GM11168 (cell line): ENCODE data around the gene DOLK.

Experiments
- in situ Hi-C: fragments of 300-500 bp; cut with MboI; formaldehyde crosslinking; loops from one replicate; pipeline ENCODE4 v1.12.0; 2022; ENCODE audit warnings: low sequenced_read_pairs; ENCODE audit not compliant: unreplicated experiment

Gene DOLK

DNA sequence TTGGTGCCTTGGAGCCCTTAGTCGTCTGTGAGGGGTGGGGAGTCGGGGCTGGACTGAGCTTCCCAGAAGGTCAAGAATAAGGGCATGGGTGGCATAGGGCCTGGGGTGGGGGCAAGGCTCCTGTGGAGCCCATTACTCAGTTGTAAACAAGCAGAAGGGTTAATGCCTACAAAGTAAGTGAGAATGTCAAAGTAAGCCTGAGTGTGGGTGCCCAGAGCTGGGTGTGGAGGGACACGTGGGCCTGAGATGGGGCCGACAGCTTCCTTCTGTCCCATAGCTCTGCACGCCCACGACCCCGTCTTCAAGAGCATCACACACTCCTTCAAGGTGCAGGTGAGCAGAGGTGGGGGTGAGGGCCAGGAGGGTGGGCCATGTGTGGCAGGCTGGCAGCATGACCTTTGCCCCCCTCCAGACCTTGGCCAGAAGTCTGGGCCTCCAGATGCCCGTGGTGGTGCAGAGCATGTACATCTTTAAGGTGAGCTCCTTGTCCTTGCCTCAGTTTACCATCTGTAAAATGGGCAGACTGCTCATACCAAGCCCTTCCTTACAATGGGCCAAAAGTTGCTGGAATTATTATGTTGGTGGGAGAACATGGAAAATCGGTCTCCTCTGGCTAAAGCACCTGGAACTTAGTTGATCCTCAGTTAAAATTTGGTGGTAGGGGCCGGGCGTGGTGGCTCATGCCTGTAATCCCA lies 11.1 kb downstream of the DOLK start:
- in situ Hi-C loops, result no loop called here

DNA sequence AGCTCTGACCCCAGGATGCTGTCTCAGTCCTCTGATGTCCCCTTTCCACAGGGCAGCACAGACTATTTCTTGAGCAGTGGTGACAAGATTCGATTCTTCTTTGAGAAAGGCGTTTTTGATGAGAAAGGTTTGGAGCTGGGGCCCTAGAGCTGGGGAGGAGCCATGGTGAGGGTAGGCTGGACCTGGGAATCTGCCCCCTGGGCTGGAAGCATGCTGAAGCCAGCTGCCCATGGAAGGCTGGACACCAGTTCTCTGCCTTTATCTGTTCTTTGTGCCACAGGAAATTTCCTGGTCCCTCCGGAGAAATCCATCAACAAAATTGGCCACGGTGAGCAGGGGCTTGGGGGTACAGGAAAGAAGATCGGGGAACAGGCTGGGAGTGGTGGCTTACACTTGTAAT lies 13.7 kb downstream of the DOLK start:
- in situ Hi-C loops, result loop anchor here (5.0 kb wide), 1 partner anchor 66 kb away; no protein-coding TSS in a partner anchor

DNA sequence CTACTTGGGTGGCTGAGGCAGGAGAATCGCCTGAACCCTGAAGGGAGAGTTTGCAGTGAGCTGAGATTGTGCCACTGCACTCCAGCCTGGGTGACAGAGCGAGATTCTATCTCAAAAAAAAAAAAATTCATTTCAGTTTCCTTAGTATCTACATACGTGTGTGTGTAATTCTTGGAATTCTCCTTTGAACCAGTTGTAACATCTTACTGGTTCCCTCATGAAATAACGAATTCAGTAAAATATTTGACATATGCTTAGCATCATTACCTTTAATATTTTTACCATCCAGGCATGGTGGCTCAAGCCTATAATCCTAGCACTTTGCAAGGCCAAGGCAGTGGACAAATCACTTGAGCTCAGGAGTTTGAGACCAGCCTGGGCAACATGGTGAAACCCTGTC lies 17.8 kb downstream of the DOLK start:
- in situ Hi-C loops, result no loop called here

DNA sequence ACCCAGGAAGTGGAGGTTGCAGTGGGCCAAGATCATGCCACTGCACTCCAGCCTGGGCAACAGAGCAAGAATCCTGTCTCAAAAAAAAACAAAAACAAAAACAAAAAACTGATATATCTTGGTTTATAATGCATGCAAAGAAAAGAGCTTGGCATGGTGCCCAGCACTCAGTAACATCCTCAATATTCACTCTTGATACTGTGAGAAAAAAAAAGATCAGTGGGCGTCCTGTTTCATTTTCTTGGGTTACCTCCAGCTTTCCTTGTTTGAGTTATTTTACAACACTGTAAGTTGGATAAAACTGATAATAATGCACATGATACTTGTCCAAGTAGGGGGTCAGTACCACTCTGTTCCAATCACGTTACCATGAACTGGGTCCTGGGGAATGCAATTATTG lies 18.8 kb downstream of the DOLK start:
- in situ Hi-C loops, result no loop called here

DNA sequence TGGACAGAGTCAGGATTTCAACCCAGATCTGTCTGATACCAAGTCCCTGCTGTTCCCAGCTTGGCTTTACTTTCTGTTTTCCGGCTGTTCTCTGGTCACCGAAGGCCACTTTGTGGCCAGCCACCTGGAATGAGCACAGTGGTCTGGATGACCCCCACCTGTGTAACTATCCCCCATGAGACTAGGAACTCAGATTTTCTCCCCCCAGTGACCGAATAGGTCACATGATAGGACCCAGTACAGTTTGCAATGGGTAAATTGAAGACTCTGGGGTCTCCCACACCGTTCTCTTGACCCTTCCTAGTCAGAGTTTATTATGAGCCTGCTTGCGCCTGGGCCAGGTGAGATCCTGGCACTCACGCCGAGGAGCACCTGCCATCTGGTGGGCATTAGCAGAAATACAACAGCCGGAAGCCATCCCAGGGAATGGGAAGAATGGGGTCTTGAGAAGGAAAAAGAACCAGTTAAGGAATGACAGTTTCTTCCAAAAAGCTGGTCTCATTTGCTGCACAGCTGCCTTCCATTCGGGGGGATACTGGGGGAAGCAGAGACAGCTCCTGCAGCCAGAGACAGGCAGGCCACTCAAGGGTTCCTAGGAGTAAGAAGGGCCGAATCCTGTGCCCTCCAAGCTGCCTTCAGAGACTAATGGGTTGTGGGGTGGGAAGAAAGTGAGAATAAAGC lies 19.5 kb downstream of the DOLK start:
- in situ Hi-C loops, result no loop called here

DNA sequence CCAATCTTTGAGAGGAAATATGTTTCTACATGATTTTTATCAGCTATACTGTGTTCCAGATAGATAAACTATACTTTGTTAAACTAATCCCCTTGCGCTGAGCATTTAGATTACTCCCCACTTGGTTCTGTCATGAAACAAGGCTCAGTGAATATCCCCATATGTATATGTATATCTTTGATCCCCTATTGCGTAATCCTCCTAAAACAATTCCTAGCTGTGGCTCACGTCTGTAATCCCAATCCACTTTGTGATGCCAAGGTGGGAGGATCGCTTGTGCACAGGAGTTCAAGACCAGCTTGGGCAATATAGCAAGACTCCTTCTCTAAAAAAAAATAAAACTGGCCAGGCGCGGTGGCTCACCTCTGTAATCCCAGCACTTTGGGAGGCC lies 23.9 kb downstream of the DOLK start:
- in situ Hi-C loops, result no loop called here

DNA sequence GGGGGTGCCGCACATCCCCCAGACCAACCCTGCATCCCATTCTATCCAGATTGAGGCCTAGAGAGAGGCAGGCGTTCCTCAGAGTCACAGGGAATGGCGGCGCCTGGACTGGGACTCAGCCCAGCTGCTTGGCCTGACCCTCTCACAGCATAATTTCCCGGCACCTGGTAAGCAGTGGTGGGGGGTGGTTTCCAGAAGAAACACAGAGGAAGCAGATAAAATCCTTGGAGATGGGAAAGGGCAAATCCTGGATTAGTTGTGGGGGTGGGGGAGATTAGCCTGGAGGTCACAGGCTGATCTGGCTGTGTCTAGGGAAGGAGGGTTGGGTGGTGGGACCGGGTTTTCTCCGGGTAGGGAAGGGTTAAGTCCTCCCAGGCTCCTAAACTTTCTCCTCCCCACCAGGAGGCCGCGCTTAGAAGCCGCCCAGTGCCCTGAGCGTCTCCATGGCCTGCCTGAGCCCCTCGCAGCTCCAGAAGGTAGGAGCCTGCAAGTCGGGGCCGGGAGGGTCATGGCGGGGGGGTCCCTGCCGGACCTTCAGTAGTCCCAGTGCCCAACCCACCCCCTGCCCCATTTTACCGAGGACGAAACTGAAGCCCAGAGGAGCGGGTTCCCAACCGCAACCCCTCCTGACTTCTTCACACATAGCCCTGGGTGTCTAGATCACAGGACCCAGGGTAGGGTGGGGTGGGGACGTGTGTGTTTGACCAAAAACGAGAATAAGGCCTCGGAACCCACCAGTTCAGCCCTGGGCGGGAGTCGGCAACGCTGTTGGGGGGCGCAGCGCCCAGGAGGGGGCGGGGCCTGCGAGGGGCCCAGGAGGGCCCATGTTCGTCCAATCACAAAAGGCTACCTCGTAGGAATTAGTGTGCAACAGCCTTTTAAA lies 25.3 kb downstream of the DOLK start:
- in situ Hi-C loops, result no loop called here

DNA sequence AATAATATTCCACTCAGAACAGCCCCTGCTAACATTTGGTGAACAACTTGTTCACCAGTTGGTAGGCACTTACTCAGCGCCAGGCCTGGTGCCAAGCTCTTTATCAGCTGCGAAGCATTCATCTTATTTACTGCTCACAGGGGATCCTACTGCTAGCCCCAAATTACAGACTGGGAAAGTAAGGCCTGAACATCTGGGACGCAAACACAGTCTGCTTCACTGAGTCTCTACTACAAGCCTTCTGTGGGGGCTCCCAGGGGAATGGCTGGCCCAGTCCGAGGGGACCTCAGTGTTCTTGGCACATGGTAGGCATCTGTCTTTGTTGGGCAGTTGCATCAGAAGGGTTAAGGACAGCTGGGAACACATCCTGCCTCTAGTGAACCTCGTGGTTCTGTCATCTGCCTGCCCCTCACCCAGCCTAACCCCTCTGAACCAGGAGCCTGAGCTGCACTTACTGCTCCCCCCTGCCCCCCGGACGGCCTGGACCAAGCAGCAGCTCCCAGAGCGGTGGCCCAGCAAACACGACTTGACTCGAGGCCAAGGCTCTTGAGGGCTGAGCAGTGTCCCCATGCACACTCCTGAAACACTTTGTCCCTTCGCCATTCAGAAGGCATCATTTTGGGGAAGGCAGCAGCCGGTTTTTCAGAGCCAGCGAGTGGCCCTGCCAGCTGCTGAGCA lies 26.9 kb downstream of the DOLK start, which contains the start of gene PHYHD1:
PHYHD1 (plus strand) TSS at position 602 of the 678 bp plus-strand sequence. CDS start 1,342 bp downstream, outside the sequence.
- in situ Hi-C loops, result no loop called here

DNA sequence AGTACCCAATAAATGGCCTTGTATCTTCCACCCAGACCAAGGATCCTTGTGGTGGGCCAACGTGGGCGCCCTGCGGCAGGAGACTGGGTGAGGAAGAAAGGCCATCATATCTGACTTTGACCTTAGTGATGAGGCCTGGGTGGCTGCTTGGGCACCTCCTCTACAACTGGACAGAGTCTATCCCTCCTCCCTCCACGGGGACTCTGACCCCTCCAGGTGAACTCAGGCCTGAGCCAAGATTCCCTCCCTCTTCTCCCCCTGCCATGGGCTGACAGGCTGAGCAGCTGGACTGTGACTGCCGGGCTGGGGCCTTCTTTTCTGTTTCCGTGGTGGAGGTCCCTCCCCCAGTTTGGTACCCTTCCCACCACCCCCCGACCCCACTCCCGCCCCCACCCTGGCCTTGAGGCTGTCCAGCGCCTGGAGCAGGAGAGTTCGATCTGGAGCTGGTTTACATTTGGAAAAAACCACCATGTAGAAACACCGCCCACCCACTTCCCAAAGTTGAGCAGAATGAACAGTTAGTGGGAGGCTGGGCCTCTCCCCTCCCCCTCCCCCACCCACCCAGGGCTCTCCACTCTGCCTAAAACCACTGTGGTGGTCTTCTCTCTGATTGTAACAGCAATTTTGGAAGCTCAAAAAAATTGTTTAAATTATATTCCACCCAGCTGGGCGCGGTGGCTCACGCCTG lies 27.9 kb downstream of the DOLK start:
- in situ Hi-C loops, result no loop called here

DNA sequence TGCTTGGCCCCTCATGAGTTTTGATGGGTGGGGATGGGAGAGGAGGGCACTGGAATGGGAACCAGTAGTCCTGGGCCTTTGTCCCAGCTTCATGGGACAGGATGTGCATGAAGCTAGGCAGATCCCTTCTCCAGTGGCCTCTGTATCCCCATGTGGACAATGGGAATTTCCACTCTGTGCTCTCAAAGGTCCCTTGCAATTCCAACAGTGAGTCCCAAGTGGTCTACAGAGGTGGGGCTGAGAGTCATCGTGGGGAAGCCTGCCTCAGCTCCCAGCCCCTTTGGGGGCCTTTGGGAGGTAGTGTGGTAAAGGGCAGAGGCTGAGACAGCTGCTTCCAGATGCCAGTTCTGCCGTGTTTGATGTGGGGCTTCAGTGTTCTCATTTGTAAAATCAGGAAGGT lies 28.5 kb downstream of the DOLK start:
- in situ Hi-C loops, result no loop called here

DNA sequence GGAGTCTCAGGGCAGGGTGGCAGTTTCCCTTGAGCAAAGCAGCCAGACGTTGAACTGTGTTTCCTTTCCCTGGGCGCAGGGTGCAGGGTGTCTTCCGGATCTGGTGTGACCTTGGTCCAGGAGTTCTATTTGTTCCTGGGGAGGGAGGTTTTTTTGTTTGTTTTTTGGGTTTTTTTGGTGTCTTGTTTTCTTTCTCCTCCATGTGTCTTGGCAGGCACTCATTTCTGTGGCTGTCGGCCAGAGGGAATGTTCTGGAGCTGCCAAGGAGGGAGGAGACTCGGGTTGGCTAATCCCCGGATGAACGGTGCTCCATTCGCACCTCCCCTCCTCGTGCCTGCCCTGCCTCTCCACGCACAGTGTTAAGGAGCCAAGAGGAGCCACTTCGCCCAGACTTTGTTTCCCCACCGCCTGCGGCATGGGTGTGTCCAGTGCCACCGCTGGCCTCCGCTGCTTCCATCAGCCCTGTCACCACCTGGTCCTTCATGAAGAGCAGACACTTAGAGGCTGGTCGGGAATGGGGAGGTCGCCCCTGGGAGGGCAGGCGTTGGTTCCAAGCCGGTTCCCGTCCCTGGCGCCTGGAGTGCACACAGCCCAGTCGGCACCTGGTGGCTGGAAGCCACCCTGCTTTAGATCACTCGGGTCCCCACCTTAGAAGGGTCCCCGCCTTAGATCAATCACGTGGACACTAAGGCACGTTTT lies 30.1 kb downstream of the DOLK start:
- in situ Hi-C loops, result no loop called here

DNA sequence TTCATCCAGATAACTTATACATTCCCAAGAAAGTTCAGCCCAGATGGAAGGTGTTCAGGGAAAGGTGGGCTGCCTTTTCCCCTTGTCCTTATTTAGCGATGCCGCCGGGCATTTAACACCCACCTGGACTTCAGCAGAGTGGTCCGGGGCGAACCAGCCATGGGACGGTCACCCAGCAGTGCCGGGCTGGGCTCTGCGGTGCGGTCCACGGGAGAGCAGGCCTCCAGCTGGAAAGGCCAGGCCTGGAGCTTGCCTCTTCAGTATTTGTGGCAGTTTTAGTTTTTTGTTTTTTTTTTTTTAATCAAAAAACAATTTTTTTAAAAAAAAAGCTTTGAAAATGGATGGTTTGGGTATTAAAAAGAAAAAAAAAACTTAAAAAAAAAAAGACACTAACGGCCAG lies 30.7 kb downstream of the DOLK start:
- in situ Hi-C loops, result no loop called here

DNA sequence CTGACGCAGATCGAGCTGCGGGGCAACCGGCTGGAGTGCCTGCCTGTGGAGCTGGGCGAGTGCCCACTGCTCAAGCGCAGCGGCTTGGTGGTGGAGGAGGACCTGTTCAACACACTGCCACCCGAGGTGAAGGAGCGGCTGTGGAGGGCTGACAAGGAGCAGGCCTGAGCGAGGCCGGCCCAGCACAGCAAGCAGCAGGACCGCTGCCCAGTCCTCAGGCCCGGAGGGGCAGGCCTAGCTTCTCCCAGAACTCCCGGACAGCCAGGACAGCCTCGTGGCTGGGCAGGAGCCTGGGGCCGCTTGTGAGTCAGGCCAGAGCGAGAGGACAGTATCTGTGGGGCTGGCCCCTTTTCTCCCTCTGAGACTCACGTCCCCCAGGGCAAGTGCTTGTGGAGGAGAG lies 31.2 kb downstream of the DOLK start:
- in situ Hi-C loops, result no loop called here

DNA sequence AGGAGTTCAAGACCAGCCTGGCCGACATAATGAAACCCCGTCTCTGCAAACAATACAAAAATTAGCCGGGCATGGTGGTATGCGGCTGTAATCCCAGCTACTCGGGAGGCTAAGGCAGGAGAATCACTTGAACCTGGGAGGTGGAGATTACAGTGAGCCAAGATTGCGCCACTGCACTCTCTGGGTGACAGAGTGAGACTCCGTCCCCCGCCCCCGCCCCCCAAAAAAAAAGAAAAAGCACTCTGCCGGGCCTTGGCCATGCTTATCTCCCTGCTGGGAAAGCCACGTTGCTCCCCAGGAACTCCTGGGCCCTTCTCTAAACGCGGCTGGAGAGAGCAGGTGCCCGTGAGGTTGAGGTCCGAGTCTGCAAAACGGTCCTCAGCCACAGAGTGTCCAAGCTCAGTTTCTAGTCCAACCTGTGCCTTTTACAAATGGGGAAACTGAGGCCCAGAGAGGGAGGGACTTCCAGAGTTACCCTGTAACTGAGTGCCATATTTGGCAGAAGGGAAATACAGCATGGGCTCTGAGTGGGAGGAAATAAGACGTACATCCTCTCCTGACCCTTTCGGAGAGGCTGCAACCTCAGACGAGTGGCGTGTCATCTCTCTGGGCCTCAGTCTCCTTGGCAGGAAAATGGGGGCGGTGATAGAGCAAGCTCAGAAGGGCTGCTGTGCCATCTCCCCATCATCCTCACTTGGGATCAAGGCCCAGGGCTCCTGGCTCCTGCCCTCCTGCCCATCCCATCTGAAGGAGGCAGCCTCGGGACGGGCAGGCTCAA lies 33.2 kb downstream of the DOLK start:
- in situ Hi-C loops, result no loop called here

DNA sequence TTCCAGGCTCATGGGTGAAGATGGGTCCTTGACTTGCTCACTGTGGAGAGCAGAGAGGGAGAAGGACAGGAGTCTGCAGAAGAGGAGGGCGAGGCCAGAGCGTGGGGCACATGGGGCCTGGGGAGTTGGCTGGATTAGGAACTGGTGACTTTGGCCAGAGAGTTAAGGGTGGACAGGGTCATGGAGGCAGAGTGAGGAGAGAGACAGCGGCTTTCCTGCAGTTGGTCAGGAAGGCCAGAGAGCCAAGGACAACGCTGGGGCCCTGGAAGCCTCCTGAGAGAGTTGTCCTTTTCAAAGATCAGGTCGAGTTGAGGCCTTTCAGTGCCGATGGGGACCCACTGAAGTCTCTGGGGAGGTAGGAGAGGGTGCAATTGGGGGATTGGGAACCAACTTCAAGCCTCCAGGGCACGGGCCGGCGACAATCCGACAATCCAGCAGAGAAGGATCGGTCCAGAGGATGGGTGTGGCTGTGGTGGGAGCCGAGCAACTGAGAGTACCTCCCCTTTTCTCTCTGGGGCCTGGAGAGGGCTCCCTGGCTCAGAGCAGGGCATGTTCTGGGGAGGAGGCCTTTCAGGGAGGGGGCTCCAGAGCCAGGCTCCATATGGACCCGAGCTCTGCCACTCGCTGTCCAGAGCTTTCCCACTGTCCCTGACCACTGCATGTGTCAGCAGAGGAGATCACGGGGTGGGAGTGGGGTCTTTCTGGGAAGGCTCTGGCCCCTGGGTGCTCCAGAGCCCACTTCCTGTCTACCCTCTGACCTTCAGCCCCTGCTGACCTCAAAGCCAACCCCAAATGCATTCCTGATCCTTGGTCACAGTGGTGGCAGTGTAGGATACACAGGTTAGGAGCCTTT lies 34.1 kb downstream of the DOLK start:
- in situ Hi-C loops, result no loop called here

DNA sequence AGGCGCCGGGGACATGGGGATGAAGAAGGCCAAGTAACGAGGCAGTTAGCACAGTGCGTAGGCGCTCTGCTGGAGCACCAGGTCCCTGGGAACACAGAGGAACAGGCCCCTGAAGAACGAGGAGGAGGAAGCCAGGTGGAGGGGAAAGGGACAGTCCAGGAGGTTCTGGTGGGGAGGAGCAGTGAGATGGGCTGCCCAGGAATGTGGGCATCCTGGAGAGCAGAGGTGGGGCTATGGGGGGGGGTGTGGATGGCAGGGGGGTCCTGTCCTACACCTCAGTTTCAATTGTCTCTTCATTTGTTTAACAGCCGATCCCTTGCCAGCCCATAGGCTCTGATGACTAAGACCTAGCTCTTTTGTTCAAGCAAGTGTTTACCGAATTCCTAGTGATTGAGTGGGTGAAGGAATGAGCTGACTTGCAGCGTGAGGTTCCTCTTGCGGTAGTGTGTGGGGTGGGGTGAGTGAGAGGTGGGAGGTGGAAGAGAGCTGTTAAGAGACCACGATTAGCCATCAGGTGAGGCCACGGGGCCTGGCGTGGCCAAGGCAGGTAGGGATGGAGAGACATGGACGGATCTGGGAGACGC lies 35.0 kb downstream of the DOLK start:
- in situ Hi-C loops, result no loop called here

DNA sequence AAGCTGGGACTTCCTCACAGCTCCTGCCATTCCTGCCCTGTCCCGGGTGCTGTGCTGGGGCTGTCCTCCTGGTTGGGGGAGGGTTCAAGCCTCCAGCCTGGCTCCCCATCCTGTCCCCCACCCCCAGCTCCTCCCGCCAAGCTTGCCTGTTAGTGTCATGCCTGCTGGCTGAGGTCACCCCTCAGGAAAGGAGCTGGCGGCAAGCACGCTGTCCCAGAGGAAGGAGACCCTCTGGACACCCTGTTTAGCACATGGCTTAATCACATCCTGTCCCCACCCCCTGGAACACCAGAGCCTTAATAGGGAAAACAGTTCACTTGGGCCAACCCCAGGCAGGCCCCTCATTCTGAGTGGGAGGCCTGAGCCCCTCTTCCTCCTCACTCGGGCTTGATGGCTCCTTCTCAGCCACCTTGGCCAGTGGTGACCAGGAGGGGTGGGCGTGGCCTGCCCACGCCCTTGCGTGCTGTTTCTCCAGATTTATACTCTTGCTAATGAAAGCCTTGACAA lies 35.8 kb downstream of the DOLK start:
- in situ Hi-C loops, result no loop called here
